Fibroblast of gingiva (primary cell): Measurements from ENCODE around the gene ATXN7L1.
"Not testable (repeated sequence)": the region's sequence is repeated elsewhere in the genome, so short reads cannot be mapped to it uniquely, and the experiment has no call there.

Experiments used
- DNase-seq: peaks from one replicate; pipeline ENCODE4 v3.0.0-alpha.2; 2011; ENCODE audit warnings: low read depth

Gene ATXN7L1

DNA sequence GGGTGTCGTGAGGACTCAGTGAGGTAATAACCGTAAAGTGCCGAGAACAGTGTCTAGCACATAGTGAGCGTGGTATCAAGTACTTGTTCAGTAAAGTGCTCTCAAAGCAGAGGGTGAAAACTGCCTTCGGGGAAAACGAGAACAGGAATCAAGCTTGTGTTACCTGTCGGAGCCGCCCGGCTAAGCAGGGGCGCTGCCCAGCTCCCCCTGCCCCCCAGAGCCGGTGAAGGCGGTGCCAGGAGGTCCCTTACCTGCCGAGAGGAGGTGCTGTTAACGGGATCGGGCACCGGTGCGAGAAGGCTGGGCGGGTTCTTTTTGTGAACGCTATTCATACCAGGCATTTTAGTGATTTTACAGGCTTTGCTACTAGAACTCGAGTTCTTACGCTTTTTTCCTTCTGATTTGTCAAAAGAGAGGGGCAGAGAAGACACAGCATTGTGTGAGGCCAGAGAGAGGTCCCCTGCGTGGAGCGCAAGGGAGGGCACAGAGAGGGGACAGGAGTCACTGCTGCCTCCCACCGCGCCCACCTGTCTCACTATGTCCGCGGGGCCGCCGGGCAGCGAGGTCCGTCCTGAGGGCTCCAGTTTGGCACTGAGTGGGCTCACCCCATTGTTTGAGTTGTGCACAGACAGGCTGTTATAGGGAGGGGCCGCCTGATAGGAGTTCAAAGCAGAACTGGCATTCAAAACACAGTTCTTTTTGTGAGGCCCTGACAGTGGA is 262.6 kb downstream of the ATXN7L1 start:
- DNase-seq, result no peak

GRCh38 chr7:105612806-105613205 is 263.6 kb downstream of the ATXN7L1 start:
- no peak for DNase-seq

DNA sequence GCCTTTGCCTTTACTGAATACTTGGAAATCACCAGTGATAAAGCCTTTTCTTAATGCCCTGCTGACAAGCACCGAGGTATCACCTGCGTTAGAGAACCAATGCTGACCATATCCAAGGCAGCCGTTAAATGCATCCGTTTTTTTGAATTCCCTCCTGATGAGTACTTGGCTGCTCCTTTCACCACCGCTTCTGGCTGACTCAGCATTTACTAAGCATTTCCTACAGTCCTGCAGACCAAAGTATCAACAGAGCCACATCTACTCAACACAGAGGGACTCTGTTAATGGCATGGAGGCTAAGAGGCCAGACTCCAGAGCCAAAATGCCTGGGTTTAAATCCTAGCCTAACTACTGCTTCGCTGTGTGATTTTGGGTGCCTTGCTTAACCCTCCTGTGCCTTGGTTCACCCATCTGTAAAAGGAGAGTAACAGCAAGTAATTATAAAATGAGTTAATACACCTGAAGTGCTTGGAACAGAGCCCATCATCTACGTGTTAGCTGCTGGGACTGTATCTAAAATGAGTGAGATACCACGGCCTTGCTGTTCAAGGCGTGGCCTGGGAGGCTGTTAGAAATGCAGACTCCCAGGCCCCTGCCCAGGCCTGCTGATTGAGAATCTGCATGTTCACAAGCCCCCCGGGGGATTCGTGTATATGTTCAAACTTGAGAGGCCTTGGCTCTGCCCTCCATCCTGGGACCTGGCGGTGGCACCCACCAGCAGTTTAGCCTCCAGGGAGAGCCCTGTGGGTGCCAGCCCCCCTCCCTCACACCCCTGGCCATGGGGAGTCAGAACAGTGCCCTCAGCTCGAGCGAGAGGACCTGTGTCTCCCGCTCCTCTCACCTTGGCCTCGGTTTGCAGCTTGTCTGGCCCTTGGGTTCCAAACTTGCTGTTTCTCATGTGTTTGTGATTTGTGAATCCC is 264.3 kb downstream of the ATXN7L1 start:
- DNase-seq, result no peak

DNA sequence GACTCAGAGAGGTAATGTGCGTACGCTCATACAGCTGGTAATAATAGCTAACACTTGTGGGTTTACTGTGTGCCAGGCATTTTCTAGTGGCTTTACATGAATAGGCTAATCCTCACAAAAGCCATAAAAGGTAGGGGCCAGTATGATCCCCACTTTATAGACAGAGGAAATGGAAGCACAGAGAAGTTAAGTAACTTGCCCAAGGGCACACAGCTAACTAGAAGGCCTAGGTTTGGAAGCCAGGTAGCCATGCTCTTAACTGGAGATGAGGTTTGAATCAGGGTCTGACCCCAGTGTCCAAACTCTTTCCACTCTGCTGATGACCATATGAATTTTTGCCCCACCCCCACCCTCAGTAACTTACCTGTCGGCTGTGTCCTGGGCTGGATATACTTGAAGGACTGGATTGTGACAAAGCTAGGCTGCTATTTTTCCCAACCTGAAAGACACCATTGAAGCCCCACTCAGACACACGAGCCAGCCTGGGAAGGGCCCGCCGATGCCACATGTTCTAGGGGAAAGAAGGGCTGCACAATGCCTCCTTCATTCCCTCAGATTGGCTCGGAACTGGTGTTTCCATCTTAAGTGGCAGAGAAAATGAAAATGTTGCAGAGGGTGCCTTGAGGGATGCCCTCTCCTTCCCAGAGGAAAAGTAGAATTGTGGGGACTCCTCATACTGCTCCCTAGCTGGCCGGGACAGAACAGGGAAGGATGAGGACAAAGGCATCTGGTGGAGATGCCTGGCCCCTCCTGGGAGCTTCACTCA is 266.1 kb downstream of the ATXN7L1 start:
- DNase-seq, result no peak

DNA sequence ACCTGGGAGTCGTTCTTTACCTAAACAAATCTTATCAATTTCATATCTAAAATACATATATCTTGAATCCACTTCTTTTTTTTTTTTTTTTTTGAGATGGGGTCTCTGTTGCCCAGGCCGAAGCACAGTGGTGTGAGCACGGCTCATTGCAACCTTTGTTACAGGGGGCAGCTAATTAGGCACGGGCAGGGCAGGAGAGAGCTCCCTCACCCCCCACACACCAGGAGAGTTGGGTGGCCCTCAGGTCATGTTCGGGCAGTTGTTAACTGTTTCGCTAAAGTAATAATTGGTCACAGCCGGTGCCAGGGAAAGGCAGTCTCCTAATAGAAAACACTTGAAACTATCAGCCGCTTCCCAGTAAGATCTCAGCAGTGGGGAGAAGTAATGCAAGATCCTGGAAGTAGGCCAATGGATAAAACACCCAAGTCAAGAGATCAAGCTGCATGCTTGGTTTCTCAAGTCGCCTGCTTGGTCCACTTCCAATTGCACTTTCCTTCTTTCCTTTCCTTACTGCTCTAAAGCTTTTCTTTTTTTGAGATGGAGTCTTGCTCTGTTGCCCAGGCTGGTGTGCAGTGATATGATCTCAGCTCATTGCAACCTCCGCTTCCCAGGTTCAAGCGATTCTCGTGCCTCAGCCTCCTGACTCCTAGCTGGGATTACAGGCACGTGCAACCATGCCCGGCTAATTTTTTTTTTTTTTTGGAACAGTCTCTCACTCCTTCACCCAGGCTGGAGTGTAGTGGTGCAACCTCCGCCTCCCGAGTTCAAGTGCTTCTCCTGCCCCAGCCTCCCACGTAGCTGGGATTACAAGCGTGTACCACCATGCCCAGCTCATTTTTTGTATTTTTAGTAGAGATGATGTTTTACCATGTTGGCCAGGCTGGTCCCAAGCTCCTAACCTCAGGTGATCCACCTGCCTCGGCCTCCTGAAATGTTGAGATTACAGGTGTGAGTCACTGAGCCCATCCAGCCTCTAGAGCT is 273.8 kb downstream of the ATXN7L1 start:
- DNase-seq, result peak; percentile 91

DNA sequence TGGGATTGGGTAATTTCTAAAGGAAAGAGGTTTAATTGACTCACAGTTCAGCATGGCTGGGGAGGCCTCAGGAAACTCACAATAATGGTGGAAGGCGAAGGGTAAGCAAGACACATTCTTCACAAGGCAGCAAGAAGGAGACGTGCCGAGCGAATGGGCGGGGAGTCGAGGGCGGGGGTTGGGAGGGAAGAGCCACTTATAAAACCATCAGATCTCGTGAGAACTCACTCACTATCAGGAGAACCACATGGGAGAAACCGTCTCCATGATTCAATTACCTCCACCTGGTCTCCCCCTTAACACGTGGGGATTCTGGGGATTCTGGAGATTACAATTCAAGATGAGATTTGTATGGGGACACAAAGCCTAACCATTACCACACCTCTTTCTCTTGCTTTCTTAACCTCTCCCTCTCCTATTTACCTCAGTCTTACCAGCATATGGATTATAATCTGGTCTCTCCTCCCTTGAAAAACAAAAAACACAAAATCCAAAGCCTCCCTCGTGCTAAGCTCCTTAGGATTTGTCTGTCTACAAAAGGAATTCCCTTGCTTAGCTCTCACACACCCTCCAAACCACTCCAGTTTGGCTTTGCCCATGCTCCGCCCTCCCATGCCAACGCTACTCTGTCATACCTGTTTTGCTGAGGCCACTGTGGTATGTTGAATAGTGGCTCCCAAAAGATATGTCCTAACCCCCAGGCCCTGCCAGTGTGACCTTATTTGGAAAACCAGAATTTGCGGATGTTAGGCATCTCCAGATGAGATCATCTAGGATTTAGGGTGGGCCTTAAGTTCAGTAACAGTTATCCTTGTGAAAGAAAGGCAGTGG is 275.5 kb downstream of the ATXN7L1 start:
- DNase-seq, result no peak

DNA sequence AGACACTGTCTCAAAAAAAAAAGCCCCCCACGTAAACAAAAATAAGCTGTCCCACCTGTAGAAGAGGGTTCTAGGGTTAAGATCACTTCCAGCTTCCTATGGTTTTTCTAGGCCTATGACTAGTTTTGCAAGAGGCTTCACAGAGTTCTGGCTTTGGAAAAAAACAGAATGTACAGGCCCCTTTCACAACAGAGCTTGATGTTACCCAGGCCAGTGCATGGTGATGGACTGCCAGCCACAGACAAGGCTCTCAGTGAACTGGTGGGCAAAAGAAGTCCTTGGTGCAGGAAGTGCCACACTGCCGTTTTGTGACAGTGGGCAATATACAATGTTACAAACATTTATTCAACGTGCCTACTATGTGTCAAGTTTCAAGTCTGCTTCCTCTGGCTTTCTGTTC is 276.8 kb downstream of the ATXN7L1 start:
- DNase-seq, result no peak

DNA sequence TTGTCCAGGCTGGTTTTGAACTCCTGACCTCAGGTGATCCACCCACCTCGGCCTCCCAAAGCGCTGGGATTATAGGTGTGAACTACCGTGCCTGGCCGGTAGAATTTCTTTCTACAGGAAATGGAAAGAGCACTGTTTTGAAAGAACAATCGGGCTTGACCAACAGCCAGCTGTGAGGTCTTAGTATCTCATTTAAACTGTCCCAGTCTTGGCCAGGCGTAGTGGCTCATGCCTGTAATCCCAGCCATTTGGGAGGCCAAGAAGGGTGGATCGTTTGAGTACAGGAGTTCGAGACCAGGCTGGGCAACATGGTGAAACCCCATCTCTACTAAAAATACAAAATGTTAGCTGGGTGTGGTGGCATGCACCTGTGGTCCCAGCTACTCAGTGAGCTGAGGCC is 277.3 kb downstream of the ATXN7L1 start:
- not testable (repeated sequence) for DNase-seq

- no peak for DNase-seq
Measured at GRCh38 chr7:105596866-105597265, 279.5 kb downstream of the ATXN7L1 start.

DNA sequence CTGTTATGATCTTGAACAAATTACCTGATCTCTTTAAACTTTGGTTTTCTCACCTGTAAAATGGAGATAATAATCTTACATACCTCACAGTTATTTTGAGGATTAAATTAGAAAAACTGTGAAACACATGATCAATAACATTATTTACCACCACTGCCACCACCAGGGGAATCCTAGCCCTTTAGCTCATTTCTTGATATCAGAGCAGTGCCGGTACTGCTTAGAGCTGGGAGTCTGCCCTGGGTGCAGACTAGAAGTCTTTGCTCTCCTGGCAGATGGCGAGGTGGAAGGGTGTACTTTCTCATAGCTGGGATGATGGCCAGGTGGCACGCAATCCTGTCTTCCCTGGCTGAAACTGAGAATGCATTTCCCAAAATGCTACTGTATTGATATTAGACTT is 282.4 kb downstream of the ATXN7L1 start:
- DNase-seq, result no peak

DNA sequence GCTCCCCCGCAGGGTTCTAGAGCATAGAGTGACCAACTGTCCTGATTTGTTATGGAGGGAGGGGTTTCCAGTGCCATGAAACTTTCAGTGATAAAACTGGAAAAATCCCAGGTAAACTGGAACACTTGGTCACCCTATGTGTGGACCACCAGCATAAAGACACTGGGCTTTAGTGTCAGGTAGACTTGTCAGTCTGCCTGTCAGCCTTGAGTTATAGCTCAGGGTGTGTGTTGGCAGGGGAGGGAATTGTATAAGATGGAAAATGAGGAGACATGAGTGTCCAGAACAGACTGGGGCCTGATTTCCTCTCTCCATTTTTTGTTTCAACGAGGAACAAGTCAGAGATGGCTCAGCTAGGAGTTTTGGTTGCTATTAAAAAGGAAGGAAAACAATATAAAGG is 284.9 kb downstream of the ATXN7L1 start:
- no peak for DNase-seq

- DNase-seq, result no peak
Measured at GRCh38 chr7:105590793-105591192, 285.6 kb downstream of the ATXN7L1 start.

- DNase-seq, result peak; percentile 95
Measured at GRCh38 chr7:105589356-105590077, 286.9 kb downstream of the ATXN7L1 start.

GRCh38 chr7:105587909-105588635 is 288.3 kb downstream of the ATXN7L1 start:
- DNase-seq, result no peak

DNA sequence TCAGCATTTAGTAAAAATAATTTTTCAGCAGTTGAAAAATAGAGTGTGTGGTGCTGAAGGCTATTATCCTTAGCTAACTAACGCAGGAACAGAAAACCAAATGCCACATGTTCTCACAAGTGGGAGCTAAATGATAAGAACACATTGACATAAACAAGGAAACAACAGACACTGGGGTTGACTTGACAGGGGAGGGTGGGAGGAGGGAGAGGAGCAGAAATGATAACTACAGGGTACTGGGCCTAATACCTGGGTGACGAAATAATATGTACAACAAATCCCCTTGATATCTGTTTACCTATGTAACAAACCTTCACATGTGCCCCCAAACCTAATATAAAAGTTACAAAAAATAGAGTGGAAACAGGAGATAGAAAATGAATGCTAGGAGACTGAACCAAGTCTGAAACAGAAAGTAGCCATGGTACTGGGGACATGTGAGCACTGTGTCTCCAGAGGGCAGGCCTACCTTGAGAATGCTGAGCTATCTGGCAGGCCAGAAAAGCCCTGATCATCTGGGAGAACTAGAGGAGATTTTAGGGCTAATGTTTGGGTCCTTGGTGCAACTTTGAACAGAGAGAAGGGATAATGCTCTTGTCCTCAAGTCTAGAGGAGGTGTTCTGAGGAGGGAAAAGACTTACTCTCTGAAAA is 290.4 kb downstream of the ATXN7L1 start:
- no peak for DNase-seq

DNA sequence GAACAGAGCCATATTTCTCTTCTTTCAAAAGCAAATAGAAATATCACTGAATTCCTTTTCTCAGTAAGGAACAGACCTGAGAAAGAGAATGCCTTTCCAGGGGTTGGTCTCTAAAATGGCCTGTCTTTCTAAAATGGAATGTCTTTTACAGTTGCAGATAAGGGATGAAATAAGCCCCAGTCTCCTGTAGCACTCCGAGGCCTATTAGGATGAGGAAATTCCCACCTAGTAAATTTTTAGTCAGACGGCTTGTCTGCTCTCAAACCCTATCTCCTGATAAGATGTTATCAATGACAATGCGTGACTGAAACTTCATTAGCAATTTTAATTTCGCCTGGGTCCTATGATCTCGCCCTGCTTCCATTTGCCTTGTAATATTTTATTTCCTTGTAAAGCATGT is 292.2 kb downstream of the ATXN7L1 start:
- no peak for DNase-seq

DNA sequence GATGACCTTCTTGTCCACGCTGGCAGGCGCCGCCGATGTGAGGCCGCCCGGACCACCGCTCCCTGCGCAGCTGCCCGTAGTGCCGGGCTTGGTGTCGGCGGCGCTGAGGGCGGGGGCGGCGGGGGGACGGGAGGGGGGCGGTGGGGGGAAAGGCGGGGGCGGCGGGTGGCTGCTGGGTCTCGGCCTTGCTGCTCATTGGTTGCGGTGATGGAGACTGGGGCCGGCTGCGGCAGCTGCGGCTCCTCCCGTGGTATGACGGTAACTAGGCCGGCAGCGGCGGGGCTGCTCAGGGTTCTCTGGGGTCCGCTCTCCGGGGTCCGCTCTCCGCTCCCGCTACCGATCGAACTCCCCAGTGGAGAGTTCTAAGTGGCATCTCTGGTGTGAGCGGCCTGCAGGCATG is 293.3 kb downstream of the ATXN7L1 start:
- no peak for DNase-seq

DNA sequence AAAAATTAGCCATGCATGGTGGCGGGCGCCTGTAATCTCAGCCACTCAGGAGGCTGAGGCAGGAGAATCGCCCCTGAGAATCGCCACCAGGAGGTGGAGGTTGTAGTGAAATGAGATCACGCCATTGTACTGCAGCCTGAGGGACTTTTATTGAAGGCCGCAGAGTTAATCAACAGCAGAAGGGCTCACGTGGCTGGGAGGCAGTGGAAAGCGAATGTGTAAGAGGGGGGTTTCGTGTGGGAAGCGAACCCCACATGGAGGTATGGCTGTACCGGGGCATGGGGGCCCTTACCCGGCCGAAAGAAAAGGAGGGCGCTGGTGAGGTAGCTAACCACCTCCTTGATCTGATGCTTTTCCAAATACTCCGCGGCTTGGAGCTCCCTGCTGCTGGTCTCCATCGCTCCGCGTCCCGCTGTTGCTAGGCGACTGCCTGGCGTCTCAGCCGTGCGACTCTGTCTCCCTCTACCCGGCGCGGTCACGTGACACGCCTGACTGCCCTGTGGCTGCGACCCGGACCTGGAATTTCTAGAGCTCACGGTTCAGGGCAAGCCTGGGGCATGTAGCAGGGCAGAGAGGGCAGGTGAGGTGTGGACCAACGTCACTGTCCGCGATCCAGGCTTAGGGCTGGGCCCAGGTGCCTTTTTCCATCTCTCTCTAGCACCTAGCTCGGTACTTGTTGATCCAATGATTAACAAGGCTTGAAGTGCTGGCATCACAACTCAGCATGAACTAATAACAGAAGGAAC is 295.2 kb downstream of the ATXN7L1 start, which contains the start of gene EFCAB10:
Gene EFCAB10, minus strand, starts transcription at position 428 of the 746 bp plus-strand sequence. Its CDS starts 30 bp downstream, at position 398.
- peak; percentile 30 for DNase-seq
